Renal cortex interstitium (tissue), 11 donors: ENCODE results near the gene THTPA. TPM values are rescaled to one million over a fixed set of nuclear protein-coding genes. Genes with fewer than 3 reads are reported as not detected.
"Not testable (repeated sequence)": the region's sequence is repeated elsewhere in the genome, so short reads cannot be mapped to it uniquely, and the experiment has no call there.

ENCODE experiments used
- DNase-seq, 11 donors: peaks; one replicate each; pipeline ENCODE4 v3.0.0-alpha.2; 2013; ENCODE audit warnings: low read depth in 9 of 11, low spot score in 4 of 11; ENCODE audit errors: extremely low read depth in 1 of 11
- polyA plus RNA-seq, 3 donors: library from polyadenylated mRNA; unstranded; fragments of 120-200 nt; gene quantifications; one replicate each; pipeline ENCODE4 v1.2.1, GENCODE V29; 2013; ENCODE audit not compliant: insufficient read length in 3 of 3

Gene THTPA
- polyA plus RNA-seq, 3 donors: 16.1 to 19.2 (median 18.1) TPM

DNA sequence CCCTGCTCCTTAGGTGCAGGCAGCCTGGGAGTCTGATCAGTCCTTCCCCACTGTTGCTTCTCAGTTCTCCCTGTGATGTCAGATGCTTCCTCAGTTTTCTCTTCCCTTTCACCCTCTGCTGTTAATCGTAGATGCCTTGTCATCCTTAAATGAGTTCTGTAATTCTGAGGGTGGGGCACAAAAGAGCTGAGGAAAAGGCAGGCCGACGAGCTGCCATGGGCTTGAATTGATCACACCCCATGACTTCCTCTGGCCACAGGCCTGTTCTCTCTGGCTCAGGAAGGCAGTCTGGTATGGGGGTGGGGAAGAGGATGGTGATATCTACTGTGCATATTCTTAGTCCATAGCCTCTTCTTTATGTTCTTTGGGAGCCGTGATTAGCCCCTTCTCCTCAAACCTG is 16.8 kb downstream of the THTPA start:
- DNase-seq: no peak

GRCh38 chr14:23573384-23574015 is 17.4 kb downstream of the THTPA start:
- DNase-seq: no peak

- peak in 1 of 11 donors; percentile 36 for DNase-seq
These were observed 21.1 kb downstream of the THTPA start for GRCh38 chr14:23577004-23577681.

DNA sequence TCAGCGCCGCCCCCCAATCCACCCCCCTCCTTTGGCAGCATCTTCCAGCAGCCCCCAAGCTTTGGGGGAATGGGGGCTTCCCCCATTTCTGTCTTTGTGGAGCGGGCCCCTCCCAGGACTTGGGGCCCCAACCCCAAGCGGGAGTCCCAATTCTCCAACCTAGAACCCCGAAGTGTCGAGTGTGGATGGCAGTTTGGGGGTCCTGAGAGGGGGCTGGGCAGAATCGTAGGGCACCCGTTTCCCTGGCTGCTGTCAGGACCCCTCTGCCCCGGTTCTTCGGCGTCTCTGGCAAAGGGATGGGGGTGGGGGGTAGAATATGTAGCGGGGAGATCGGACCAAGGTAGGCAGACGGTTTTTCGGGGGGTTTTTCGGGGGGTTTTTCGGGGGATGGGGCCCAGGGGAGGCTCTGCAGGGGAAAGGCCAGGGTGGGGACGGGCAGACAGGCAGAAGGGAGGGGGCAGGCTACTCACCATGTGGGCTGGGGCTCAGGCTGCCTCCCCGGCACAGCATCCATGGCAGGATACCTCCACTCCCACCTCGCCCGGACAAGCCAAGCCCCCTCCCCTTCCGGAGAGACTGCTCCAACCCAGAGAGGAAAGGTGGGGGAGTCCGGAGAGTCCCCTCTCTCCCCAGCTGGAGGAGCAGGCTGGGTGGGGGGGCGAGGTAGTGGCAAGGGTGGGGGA is 21.8 kb downstream of the THTPA start:
- peak in 1 of 11 donors; percentile 31 for DNase-seq

DNA sequence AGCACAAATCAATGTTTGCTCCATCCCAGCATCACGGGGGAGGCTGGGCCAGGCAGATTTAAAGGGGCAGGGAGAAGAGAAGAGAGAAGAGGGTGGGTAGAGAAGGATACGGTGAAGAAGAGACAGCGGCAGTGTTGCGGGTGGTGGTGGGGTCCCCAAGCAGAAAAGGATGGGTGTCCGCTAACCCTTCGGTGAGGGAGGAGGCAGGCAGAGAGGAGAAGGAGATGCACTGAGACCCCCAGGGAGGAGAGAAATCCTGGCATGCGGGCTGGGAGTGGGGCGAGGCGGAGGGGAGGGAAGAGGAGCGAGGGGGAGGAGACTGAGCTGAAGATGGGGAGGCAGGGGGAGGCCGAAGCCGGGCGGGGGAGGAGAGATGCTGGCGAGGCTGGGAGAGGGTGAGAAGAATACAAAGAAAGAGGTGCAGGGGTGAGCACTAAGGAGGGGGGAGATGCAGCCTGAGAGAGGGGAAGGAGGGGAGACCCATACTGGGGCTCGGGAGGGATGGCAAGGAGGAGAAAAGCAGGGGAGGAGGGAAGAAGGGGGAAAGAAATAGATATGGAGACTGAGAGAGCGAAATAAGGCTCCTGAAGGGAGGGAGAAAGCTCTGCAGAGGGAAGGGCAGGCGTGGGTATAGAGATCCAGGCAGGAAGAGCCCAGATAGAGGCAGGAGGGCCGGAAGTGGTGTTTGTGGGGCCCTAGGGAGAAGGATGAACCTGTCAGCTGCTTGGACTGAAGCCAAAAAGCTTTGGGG is 22.7 kb downstream of the THTPA start, which contains the start of gene JPH4:
Gene JPH4 (minus strand): TSS at position 231 of the 751 bp plus-strand sequence. CDS start 1,337 bp downstream, outside the sequence.
- peak in 1 of 11 donors; percentile 43 for DNase-seq

- DNase-seq: no peak
These were observed 23.2 kb downstream of the THTPA start for GRCh38 chr14:23579311-23579630.

GRCh38 chr14:23579739-23580138 is 23.7 kb downstream of the THTPA start:
- no peak for DNase-seq

GRCh38 chr14:23580152-23580926 is 24.3 kb downstream of the THTPA start:
- no peak for DNase-seq

DNA sequence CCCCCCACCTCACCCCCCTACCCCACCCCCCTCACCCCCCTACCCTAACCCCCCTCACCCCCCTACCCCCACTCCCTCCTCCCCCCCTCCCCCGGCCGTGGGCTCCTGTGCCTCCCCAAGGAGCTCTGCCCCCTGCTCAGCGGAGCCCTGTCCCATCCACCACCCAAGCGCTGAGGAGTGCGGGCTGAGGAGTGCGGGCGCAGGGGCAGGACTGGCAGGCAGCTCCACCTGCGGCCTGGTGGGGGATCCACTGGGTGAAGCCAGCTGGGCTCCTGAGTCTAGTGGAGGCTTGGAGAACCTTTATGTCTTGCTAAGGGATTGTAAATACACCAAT is 24.8 kb downstream of the THTPA start:
- DNase-seq: no peak

GRCh38 chr14:23582906-23583760 is 27.1 kb downstream of the THTPA start:
- no peak for DNase-seq

GRCh38 chr14:23583761-23584526 is 27.9 kb downstream of the THTPA start:
- not testable (repeated sequence) for DNase-seq

GRCh38 chr14:23584527-23585203 is 28.6 kb downstream of the THTPA start:
- DNase-seq: not testable (repeated sequence)

GRCh38 chr14:23588884-23589598 is 33.0 kb downstream of the THTPA start:
- peak; percentile 74 to 91 (median 85) for DNase-seq

DNA sequence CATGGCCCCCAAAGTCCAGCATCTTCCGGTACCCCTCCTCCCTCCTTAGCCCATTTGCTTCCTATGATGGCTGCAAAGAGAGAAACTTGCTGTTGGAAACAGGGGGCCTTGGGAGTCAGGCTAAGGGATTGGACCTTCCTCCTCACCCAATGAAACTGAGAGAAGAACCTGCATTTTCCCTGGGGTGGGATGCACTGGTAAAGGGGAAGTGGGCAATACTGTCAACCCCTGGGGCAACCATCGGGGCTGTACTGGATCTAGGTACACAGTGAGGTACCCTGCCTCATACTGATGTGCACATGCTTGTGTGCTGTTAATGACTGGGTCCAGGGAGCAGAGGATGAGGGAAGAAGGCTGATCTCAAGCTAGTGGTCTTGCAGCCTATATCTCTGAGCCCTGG is 33.5 kb downstream of the THTPA start:
- DNase-seq: no peak

- no peak for DNase-seq
These were observed 34.1 kb downstream of the THTPA start for GRCh38 chr14:23590198-23590597.

GRCh38 chr14:23594191-23594590 is 38.1 kb downstream of the THTPA start:
- DNase-seq: not testable (repeated sequence)
